ENCODE data around the gene PAX7.
"Not testable (repeated sequence)": the region's sequence is repeated elsewhere in the genome, so short reads cannot be mapped to it uniquely, and the experiment has no call there.

PAX7 gene

DNA sequence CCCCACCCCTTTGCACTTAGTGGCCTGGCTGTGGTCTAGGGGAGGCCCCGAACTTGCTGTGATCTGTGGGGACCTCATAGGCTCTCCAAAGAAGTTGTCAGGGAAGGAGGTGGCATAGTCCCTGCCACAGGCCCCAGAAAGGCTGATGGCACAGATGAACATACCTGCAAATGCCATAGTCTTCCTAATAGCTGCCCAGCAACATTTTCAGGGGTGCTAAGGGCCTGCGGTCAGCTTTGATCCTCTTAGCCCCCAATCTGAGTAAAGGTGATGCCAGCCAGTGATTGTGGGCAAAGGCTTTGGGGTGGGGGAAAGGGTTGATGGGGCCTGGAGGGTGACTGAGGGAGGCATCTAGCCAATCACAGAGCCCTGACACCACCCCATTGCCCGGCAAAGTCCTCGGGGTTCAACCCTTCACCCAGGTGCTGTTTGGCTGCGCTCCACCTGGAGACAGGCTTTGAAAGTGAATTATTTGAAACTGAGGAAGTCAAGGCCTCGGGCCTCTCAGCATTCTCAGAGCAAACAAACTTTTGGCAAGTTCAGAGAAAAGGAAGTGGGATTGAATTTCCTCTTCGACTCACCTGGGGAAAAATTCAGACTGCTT lies 35.8 kb downstream of the PAX7 start:
- DNase-seq = no peak

DNA sequence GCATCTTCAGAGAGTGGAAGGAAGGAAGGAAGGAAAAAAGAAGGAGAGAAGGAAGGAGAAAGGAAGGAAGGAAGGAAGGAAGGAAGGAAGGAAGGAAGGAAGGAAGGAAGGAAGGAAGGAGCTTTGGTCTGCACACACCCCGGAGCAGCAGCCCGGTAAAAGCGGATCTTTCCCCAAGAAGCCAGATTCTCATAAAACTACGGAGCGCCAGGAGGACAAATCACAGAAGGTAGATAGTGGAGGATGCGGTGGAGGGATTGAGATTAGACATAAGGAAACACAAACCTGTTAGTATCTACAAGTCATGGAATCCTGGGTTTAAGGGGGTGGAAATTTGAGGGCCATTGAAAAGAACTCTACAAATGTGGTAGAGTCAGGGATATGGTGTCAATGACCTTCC lies 36.7 kb downstream of the PAX7 start:
- DNase-seq = no peak

DNA sequence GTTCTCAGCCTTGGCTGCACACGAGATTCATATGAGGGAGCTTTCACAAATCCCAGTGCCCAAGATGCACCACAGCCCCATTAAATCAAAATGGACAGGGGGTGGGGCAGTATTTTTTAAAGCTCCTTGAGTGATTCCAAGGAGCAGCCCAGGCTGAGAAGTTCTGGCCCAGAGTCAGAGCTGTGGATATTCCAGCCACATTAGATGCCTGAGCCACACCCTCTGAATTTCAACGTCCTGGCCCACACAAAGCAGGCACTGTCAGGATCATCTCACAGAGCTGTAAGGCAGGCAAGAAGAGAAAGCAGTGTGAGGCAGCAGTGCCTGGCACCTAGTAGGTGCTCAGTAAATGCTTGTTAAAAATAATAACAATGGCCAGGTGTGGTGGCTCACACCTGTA lies 37.4 kb downstream of the PAX7 start:
- no peak for DNase-seq

DNA sequence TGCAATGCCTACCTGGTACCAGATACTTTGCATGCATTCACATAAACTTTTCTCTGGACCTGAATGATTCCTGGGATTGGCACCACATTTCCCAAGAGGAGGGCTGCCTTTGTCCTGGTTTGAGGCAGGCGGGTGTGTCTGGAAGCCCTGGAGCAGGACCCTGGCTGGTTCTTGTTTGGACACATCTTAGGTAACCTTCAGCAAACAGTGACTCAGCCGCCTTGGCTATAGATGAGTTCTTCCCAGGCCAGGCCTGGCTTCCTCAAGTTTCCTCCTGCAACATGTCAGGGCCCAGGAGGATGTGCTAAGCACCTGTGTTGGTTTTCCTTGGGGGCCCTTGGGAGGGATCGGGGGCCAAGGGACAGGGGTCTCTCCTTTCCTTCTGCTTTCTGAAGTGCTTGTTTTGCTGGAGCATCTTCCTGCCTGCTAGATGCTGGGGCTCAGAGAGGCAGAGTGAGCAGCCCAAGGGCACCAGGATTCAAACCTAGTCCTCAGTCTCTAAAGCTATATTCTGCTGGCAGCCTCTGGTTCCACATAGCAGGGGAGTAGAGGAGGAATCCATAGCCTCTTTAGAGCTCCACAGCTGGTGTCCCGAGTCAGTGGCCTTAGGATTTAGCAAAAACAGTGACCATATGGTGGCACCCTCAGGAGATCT lies 38.2 kb downstream of the PAX7 start:
- DNase-seq = no peak

DNA sequence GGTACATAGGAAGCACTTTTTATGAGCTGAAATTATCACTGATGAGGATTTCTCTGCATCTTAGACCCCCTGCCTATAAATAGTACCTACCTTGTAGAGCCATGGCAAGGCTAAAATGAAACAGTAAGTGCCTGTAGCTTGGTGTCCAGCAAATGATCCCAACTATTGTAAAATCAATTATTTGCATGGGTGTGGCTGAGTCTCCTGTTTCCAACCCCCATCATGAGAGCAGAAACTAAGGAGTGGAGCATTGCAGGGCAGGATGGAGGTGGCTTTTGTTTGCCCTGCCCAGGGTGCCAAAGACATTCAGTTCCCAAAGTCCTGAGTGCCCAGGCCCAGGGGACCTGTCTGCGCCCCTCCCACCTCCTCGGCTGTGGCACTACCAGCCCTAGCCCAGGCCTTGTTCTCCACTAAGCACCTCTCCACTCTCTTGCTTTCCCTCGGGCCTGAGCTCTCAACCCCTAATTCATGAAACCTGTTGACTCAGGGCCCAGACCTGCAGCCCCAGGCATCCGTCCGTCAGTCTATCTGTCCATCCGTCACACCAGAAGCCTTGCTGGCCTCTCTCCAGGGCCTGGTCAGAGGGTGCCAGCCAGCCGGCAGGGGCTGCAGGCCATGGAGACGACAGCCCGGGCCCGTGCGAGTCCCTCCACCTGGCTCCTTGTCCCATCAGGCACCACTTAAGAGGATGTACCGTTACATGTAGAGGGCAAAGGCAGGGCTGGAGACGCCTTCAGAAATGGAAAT lies 39.6 kb downstream of the PAX7 start:
- no peak for DNase-seq

DNA sequence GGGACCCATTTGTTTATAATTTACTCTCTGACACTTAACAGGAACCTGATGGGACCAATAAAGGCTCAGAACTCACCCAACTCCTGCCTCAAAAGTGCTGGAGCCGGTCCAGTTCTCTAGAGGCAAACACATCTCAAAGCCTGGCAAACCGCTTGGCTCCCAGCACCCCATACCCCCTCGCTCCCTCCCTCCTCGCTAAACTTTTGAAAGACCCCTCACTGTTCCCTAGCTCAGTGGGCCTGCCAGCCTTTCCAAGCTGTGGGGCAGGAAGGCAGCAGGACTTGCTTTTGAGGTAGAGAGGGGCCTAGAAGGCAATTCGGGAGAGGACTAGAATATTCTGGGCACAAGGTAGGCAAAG lies 40.2 kb downstream of the PAX7 start:
- no peak for DNase-seq

DNA sequence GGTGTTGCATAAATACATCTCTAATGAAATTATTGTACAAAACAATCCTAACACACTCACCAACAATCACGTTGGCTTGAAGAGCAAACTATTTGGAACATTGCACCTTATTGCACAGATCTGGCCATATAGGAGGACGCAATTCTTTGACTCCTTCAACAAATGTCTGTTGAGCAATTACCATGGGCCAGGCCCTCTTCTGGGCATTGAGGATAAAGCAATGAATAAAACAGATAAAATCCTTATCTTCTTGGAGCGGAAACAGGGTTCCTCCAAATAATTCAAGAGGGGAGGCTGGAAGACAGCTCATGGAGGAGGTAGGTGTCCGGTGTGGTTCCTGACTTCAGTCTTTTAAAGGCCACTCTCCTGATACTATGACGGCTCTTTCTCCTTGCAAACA lies 43.3 kb downstream of the PAX7 start:
- no peak for DNase-seq

DNA sequence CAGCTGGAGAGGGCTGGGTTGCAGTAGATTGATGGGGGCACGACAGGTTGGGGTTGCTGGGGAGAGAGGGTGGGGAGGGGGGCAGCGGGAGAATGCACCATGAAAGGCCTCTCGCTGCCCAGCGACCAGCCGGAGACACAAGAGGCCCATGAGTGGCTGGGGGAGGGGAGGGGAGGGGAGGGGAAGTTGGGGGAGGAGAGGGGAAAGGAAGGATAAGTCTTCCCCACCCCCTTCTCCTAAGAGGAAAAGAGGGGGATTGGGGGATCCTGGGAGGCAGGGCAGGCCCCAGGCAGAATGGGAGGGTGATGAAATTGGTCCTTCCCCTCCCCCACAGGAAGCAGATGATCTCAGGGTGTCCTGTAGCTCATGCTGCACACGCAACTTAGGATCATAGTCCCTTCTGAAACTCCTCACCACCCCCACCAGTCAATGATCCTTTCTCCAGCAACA lies 45.7 kb downstream of the PAX7 start:
- DNase-seq = no peak

DNA sequence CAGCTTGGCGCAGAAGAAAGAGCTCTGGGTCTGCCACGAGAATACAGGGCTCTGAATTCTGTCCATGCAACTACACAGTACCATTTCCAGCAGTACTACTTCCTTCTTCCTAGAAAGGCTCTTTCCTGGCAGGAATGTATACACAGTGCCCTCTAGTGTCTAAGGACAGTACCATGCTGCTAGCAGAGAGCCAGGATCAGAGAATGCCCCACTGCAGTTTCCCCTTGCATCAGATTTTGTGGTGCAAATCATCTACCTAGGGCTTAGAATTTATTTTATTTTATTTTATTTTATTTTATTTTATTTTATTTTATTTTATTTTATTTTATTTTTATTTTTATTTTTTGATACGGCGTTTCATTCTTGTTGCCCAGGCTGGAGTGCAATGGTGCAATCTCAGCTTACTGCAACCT lies 50.8 kb downstream of the PAX7 start:
- DNase-seq = no peak

DNA sequence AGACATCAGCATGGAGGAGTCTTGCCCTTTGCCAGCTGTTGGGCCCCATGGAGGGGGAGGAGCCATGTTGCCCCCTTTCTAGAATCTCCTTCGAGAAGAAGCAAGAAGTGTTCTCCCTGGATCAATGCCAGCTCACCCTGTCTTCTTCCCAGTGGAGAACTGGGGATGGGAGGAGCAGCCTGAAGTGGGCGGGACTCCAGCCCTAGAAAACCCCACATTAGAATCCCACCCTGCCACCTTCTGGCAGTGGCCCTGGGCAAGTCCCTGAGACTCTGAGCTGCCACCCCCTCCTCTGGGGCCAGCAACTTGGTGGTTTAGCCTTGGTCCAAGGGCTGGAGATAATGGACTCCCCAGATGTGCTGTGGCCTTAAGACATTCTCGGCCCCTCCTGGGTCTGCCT lies 51.7 kb downstream of the PAX7 start:
- DNase-seq = no peak

DNA sequence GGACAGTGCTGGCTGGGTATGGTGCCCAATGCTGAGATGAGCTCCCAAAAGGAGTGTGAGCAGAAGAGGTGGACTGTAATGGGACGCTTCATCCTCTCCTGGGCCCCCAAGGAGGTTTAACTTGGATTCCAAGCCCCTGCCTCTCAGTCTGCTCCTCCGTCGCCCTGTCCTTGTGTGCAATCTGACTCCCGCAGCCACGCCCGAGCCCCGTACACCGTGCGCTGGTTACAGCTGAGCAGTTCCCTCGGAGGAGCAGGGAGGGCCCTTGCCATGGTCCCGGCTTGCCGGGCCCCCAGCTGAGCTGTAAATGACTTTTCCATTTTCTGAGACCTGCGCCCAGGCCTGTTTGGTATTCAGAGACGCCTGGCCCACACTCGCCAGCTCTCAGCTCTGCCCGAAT lies 53.7 kb downstream of the PAX7 start:
- no peak for DNase-seq

DNA sequence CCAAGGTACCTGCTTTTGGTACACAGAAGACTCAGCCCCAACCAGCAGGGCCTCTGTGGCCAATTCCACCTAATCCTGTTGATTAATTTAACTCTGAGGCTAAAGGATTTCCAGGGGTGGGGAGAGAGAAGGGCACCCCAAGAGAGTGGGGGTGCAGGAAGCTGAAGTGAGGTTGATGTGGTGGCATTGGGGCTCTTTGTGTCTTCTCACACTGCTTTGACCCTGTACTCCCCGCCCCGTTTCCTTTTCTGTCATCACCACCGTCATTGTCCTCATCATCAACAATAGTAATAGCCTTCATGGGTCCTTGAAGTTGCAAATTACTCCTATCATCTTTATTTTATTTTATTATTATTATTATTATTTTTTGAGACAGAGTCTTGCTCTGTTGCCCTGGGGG lies 55.9 kb downstream of the PAX7 start:
- no peak for DNase-seq

DNA sequence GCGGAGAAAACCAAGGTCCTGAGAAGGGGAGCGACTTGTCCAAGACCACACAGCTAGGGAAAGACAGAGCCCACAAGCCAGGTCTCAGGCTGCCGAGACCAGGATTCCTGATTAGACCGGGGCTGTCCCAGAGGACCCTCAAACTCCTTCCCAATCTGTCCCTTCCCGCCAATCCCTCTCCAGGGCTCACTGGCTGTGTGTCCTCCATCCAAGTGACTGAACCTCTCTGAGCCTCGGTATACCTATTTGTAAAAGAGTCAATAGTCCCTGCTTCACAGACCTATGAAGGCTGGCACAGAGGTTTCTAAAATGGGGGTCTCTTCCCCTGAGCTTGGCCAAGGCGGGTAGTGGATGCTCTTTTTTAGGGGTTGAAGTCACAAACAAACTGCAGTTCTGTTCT lies 56.6 kb downstream of the PAX7 start:
- no peak for DNase-seq

DNA sequence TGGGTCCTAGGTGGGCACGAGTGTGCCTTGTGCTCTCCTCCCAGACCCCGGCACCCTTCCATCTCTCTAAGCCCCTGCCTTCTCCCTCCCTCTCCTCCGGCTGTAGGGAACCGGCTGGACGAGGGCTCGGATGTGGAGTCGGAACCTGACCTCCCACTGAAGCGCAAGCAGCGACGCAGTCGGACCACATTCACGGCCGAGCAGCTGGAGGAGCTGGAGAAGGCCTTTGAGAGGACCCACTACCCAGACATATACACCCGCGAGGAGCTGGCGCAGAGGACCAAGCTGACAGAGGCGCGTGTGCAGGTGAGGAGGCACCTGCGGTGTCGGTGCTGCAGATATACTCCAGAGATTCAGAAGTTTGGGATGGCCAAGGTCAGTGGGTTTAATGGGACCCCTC lies 61.0 kb downstream of the PAX7 start:
- no peak for DNase-seq

DNA sequence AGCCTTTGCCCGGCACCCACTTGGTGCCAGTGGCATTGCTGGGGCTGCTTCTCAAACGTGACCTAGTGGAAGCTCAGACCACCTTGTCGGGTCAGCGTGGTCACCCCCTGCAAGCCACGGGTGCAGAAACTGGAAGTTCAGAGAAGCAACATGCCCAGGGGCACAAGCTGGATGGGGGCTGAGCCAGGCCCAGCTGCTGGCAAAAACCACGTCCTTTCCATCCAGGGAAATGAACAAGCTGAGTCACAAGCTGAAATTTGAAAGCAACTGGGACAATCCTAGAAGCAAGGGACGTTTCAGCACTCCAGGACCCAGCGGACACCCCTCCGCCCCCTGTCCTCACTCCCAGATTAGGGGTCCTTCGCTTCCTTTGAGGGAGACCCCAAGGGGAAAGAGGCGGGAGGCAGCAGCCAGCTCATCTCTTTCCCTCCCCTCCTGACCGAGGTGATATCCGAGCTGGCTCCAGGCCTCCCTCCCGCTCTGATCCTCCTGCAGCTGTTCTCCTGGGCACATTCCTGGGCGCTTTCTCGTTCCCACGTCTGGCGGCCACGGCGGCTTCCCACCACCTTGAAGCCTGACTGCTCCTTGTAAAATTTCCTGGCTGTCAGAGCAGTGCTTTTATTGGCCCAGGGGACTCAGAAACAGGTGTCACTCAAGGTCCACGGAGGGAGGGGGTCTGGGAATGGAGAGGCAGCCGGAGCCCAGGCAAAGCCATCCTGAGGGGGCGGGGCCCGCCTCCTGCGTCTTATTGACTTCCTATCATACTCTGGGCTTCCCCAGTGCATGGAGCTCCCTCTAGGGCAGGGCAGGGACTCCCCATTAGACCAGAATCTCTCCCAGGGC lies 62.8 kb downstream of the PAX7 start:
- no peak for DNase-seq

DNA sequence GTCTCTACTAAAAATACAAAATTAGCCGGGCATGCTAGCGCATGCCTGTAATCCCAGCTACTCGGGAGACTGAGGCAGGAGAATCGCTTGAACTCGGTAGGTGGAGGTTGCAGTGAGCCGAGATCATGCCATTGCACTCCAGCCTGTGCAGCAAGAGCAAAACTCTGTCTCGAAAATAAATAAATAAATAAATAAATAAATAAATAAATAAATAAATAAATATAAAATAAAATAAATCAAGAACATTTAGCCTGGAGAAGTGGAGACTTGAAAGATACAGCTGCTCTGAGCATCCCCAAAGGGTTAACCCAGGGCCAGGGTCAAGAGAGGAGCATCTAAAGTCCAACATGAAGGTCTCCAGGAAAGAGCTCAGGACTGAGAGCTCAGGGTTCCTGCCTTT lies 63.6 kb downstream of the PAX7 start:
- DNase-seq = not testable (repeated sequence)

DNA sequence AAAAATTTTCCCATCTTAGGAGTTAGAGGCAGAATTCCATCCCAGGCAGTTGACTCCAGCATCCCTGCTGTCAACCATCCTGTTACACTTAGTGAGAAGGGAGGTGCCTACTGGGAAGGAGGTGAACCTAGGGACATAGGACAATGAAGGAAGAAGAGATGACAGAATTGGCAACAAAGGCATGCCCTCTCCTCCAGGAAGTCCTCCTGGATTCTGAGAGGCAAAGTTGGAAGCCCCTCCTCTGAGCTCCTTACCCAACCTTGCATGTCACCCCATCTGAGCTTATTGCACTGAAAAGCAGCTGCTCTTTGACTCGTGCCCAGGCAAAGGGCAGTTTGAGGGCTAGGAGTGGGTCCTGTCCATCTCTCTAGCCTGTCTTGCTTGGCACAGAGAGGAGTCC lies 66.9 kb downstream of the PAX7 start:
- DNase-seq = no peak

DNA sequence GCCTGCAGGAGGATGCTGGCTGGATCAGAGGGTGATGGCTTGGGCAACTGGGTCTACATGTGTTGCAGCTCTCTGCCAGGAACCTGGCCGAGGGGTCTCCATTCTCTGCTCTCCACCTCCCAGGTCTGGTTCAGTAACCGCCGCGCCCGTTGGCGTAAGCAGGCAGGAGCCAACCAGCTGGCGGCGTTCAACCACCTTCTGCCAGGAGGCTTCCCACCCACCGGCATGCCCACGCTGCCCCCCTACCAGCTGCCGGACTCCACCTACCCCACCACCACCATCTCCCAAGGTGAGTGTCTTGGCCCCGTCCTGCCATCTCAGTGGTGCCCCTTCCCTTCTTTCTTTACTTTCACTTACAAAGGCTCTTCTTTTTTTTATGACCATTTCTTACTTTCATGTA lies 69.9 kb downstream of the PAX7 start:
- no peak for DNase-seq

DNA sequence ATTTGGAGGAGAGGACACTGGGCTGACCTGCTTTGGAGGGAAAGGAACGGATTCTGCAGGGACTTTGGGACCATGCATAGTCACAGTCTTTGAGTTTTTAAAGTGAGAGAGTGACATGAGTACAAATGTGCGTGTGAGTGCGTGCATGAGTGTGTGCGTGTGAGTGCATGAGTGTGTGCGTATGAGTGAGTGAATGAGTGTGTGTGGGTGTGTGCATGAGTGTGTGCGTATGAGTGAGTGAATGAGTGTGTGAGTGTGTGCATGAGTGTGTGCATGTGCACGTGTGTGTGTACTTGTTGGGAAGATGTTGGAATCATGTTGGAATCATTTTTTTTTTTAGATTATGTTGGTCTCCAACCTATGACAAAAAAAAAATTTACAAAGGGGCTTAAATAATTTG lies 70.5 kb downstream of the PAX7 start:
- DNase-seq = no peak

DNA sequence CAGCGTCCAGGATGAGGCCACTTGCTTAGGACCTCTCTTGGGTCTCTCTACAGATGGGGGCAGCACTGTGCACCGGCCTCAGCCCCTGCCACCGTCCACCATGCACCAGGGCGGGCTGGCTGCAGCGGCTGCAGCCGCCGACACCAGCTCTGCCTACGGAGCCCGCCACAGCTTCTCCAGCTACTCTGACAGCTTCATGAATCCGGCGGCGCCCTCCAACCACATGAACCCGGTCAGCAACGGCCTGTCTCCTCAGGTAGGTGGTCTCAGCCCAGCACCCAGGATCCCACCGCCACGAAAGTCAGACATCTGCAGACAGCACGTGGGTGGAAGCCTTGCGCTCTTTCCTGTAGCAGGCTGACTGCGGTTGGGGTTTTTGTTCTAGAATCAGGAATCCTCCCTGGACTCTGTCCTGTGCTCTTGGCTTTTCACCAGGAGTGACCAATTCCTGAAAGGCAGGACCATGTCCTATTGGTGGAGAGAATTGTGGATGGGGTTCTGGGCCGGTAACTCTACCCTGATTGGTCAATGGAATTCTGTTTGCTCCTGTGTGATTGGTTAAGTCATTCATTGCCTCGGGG lies 72.5 kb downstream of the PAX7 start:
- no peak for DNase-seq

DNA sequence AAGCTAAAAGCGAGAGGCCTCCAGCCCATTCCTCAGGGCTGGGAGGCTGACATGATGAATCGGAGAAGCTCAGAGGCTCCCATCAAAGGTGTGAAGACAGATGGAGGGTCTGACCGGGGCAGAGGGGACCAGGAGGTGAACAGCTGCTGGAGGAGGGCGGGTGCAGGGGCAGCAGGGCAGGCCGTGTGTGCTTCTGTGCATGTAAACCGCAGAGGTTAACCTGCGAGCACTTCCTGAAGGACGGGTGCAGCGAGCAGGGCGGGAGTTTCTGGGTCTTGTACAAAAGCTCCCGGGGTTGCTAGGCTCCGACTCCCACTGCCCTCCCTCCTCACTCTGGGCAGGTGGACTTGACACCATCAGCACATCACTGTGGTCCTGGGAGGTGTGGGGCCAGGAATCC lies 75.2 kb downstream of the PAX7 start:
- DNase-seq = no peak

DNA sequence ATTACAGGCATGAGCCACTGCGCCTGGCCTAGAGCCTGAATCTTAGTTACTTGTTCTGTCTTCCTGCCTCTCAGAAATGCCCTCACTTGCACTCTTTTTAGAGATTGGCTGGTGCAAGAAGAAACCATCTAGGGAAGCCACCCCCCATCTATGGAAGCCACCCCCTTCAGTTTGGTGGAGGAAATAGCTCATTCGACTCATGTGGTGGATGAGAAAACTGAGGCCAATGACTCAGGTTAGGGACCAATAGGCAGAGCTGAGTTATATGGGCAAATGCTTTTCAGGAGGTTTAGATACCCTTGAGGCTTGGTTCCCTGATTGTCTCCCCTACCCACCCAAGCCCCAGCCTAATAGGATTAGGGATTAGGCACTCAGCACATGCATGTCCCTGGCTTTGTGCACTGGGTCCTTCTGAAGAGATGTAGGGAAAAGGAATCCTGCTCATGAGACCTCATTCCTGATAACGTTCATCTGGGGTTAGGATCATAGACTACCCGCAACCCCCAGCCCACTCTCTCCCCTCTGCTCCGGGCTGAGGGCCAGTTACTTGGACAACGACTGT lies 77.1 kb downstream of the PAX7 start:
- no peak for DNase-seq

DNA sequence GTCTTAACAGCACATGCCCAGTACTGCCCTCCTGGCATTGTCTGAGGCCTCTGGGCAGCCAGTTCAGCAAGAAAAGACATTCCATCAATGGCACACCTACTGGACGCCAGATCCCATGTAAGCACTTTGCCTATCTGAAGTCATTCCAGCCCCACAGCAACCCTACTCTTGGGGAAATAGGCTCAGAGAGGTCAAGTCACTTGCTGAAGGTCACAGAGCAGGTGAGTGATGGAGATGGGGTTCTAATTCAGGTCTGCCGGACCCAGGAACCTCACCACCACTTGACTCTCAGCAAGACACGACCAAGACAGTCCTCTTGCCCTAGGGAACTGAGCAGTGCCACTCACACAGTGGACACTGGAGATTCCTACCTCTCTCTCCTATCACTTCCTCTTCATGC lies 79.4 kb downstream of the PAX7 start:
- no peak for DNase-seq

All from activated gamma-delta T cell treated with Interleukin-2 at 50 U/mL for 16 hours (primary cell).